MM.1S (cell line): ENCODE results near the gene MICU2.

Experiments used
- EZH2 ChIP-seq: fragments of 300-600 bp; sonication (generic); optimal IDR thresholded peaks from 2 replicates; pipeline ENCODE3; 2017; ENCODE audit warnings: low read depth, mild to moderate bottlenecking, antibody characterized with exemption, low read length, mixed read lengths
- TF ChIP-seq, protein P1 (sequence below): fragments of 300-600 bp; sonication (generic); IDR thresholded peaks from 2 replicates; pipeline ENCODE4 v1.5.1; 2016; ENCODE audit warnings: antibody characterized with exemption, low read length, mixed read lengths

GRCh38 chr13:21486322-21486721 lies 117.6 kb downstream of the MICU2 start:
- TF ChIP-seq, protein P1, sequence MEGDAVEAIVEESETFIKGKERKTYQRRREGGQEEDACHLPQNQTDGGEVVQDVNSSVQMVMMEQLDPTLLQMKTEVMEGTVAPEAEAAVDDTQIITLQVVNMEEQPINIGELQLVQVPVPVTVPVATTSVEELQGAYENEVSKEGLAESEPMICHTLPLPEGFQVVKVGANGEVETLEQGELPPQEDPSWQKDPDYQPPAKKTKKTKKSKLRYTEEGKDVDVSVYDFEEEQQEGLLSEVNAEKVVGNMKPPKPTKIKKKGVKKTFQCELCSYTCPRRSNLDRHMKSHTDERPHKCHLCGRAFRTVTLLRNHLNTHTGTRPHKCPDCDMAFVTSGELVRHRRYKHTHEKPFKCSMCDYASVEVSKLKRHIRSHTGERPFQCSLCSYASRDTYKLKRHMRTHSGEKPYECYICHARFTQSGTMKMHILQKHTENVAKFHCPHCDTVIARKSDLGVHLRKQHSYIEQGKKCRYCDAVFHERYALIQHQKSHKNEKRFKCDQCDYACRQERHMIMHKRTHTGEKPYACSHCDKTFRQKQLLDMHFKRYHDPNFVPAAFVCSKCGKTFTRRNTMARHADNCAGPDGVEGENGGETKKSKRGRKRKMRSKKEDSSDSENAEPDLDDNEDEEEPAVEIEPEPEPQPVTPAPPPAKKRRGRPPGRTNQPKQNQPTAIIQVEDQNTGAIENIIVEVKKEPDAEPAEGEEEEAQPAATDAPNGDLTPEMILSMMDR, result no peak
- TF ChIP-seq EZH2, result no peak
